Neutrophil (primary cell): Measurements from ENCODE around the gene SPATA1.
A peak's percentile ranks its signal among the peaks of the same experiment; 100 is the strongest.

Experiments
- H3K27ac ChIP-seq: fragments of 200-600 bp; sonication (generic); 2 replicates; pipeline ENCODE4 v1.5.1; 2016; ENCODE audit warnings: mild to moderate bottlenecking, moderate library complexity
- H3K27me3 ChIP-seq: fragments of 200-600 bp; sonication (generic); 2 replicates; pipeline ENCODE4 v1.6.0; 2016; ENCODE audit warnings: mild to moderate bottlenecking
- H3K36me3 ChIP-seq: fragments of 200-600 bp; sonication (generic); 2 replicates; pipeline ENCODE4 v1.5.1; 2017
- H3K4me1 ChIP-seq, 2 experiments: fragments of 200-600 bp in 1 of 2; sonication (generic) in 1 of 2; 1 replicate in 1 of 2; 2 replicates in 1 of 2; pipeline versions ENCODE4 v1.5.1 to v1.6.1; 2013 to 2016; ENCODE audit warnings: low read depth in 1 of 2, low read length in 1 of 2, mild to moderate bottlenecking in 1 of 2, moderate library complexity in 1 of 2; ENCODE audit not compliant: control insufficient read depth in 1 of 2, insufficient read depth in 1 of 2
- H3K4me3 ChIP-seq, 2 experiments: fragments of 200-600 bp in 1 of 2; sonication (generic) in 1 of 2; 1 replicate in 1 of 2; 2 replicates in 1 of 2; pipeline ENCODE4 v1.5.1; 2013 to 2016; ENCODE audit warnings: low read depth in 1 of 2, low read length in 1 of 2, mild to moderate bottlenecking in 1 of 2, moderate library complexity in 1 of 2
- H3K9me3 ChIP-seq: fragments of 200-600 bp; sonication (generic); 2 replicates; pipeline ENCODE4 v1.5.1; 2016
- CTCF ChIP-seq: fragments of 200-600 bp; sonication (generic); IDR thresholded peaks from 2 replicates; pipeline ENCODE4 v1.5.1; 2016; ENCODE audit warnings: antibody characterized with exemption

Gene SPATA1

GRCh38 chr1:84493747-84494146 lies 12.4 kb upstream of the SPATA1 start:
- no peak for TF ChIP-seq CTCF
- no peaks in the 10 kb centered on the region for H3K4me1 ChIP-seq
- peaks cover 63% of the 10 kb centered on the region for H3K36me3 ChIP-seq
- no peaks in the 10 kb centered on the region for H3K9me3 ChIP-seq
- no peak overlapping the region for H3K27ac ChIP-seq
- no peak overlapping the region for H3K4me3 ChIP-seq
- H3K27me3 ChIP-seq = no peaks in the 10 kb centered on the region

GRCh38 chr1:84496498-84496897 lies 9.7 kb upstream of the SPATA1 start:
- no peaks in the 10 kb centered on the region for H3K9me3 ChIP-seq
- no peak overlapping the region for H3K27ac ChIP-seq
- TF ChIP-seq CTCF = no peak
- H3K27me3 ChIP-seq = no peaks in the 10 kb centered on the region
- H3K4me1 ChIP-seq = no peaks in the 10 kb centered on the region
- H3K4me3 ChIP-seq = no peak overlapping the region
- peaks cover 72% of the 10 kb centered on the region for H3K36me3 ChIP-seq

DNA sequence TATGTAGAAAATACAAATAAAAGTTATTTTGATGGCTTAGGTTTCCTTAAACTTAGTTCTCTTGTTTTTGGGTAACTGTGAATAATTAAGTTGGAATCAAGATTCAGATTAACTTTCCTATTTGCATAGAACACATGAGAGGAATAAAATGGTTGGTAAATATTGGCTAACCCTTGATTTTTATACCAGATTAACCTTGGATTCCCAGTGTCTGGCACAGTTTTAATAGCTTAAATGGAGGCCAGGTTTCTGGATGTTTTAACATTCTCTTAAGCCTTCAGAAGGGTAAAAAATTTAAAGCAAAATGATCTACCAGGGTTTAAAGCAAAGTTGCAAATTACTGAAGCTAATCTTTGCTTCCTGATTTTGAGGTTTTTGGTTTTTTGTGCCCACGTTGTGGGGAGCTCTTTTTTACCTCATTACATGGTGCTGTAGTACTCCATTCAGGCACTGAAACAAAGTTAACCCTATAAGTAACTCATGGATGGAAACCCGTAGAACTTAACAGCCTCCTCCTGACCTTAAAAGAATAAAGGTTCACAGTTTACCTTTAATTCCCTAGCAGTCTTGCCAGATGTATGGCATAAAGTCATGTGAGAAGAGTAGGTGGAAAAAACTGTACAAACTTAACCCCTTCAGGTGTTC lies 8.4 kb upstream of the SPATA1 start:
- H3K4me3 ChIP-seq = no peak overlapping the region
- no peak for TF ChIP-seq CTCF
- peaks cover 0 to 4% of the 10 kb centered on the region in 2 experiments for H3K4me1 ChIP-seq
- H3K27me3 ChIP-seq = no peaks in the 10 kb centered on the region
- peaks cover 71% of the 10 kb centered on the region for H3K36me3 ChIP-seq
- H3K9me3 ChIP-seq = no peaks in the 10 kb centered on the region
- peak overlapping the region; percentile 16 for H3K27ac ChIP-seq

DNA sequence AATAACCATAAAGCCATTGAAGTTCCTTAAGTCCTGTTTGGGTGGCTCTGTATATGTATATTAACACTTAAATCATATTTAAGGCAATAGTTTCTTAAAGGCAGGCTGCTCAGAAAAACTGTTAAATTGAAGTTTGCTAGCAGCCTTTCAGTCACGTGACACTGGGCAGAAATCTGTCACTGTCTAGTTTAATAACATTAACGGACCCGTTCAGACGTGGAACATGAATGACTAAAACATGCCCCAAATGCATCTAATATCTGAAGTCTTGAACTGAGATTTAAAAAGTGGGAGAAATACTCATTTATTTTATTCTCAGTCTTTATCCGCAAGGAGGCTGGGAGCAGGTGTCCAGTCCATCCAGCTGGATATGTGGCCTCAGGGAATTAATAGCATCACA lies 3.3 kb upstream of the SPATA1 start:
- H3K36me3 ChIP-seq = peaks cover 39% of the 10 kb centered on the region
- peaks cover 33 to 39% of the 10 kb centered on the region in 2 experiments for H3K4me1 ChIP-seq
- H3K27ac ChIP-seq = no peak overlapping the region

DNA sequence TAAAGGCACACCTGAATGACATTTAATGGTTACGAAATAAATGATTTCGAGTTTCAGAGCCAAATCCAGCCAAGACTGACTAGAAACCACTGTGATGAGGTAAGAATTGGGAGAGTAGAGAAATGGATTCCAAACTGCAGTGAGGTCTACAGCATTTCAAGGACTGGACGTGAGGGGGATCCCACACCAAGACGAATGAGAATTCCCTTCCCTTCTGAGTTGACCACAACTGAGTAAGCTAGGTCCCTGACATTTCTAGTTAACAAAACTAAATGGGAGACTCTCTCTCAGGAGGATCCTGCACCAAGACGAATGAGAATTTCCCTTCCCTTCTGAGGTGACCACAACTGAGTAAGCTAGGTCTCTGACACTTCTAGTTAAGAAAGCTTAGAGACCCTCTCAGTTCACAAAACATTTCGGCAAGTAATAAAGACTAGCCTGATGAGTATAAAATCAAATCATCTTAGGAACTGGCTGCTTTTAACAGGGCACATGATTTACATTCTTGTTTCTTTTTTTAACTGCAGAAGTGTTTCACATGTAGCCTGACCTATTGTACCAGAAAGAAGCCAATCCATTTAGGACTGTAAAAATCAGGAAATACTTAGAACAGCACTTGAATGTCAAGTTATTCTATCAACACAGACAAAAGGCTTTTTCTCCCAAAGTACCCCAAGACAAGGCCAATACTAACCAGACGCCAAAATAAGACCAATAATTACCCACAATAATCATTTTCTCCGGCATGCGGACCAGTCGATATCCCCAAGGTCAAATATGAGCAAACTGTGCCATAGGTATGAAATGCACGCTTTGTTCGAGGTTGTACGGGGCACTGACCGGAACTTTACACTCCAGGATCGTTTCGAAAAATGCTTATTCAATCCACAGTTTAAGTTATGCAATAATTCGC lies 1.4 kb upstream of the SPATA1 start:
- TF ChIP-seq CTCF = no peak
- Histone ChIP-seq H3K4me3 (peak overlapping the region; percentile 82 to 94), H3K36me3 (peaks cover 20% of the 10 kb centered on the region), H3K27me3 (no peaks in the 10 kb centered on the region), H3K27ac (peak overlapping the region; percentile 98), H3K4me1 (peaks cover 33 to 39% of the 10 kb centered on the region in 2 experiments), H3K9me3 (no peaks in the 10 kb centered on the region)

More for the DNA sequence above, 3.3 kb upstream of the SPATA1 start:
- no peaks in the 10 kb centered on the region for H3K27me3 ChIP-seq
- TF ChIP-seq CTCF = no peak
- H3K4me3 ChIP-seq = no peak overlapping the region
- no peaks in the 10 kb centered on the region for H3K9me3 ChIP-seq
